Measurements from ENCODE around the gene KCNMB2.

The KCNMB2 gene

GRCh38 chr3:178498871-178499270 is 37.4 kb upstream of the KCNMB2 start:
- Histone ChIP-seq H3K4me3 (ENCODE audit: low read depth in 1 of 2, low read length in 2 of 2) (no peak overlapping the region), H3K9me3 (ENCODE audit: insufficient read depth, low read length, severe bottlenecking) (no peaks in the 10 kb centered on the region), H3K4me2 (ENCODE audit: insufficient read depth, low read length) (no peak overlapping the region), H3K27ac (ENCODE audit: low read length) (no peak overlapping the region), H3K79me2 (ENCODE audit: insufficient read depth, low read length) (no peaks in the 10 kb centered on the region), H3K4me1 (ENCODE audit: insufficient read depth, low read length) (no peaks in the 10 kb centered on the region), H2AFZ (ENCODE audit: low read depth, low read length) (no peak overlapping the region), H4K20me1 (ENCODE audit: insufficient read depth, low read length) (no peaks in the 10 kb centered on the region), H3K9ac (ENCODE audit: low read depth, low read length) (no peak overlapping the region), H3K27me3 (ENCODE audit: insufficient read depth, low read length, poor library complexity) (no peaks in the 10 kb centered on the region), H3K36me3 (ENCODE audit: insufficient read depth, low read length) (no peaks in the 10 kb centered on the region)
- DNase-seq (no peak), ATAC-seq (ENCODE audit: insufficient read depth, low read depth) (no peak)
- TF ChIP-seq, protein P1, sequence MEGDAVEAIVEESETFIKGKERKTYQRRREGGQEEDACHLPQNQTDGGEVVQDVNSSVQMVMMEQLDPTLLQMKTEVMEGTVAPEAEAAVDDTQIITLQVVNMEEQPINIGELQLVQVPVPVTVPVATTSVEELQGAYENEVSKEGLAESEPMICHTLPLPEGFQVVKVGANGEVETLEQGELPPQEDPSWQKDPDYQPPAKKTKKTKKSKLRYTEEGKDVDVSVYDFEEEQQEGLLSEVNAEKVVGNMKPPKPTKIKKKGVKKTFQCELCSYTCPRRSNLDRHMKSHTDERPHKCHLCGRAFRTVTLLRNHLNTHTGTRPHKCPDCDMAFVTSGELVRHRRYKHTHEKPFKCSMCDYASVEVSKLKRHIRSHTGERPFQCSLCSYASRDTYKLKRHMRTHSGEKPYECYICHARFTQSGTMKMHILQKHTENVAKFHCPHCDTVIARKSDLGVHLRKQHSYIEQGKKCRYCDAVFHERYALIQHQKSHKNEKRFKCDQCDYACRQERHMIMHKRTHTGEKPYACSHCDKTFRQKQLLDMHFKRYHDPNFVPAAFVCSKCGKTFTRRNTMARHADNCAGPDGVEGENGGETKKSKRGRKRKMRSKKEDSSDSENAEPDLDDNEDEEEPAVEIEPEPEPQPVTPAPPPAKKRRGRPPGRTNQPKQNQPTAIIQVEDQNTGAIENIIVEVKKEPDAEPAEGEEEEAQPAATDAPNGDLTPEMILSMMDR (IDR thresholded peaks at IDR 0.05; ENCODE audit: borderline replicate concordance, extremely low read depth, low read length, poor library complexity, severe bottlenecking) = no peak
- TF ChIP-seq EZH2 (IDR thresholded peaks at IDR 0.05; ENCODE audit: borderline replicate concordance, low read depth, low read length, severe bottlenecking) = no peak

GRCh38 chr3:178500631-178501030 is 35.6 kb upstream of the KCNMB2 start:
- no peak overlapping the region for H2AFZ ChIP-seq (ENCODE audit: low read depth, low read length)
- ATAC-seq (ENCODE audit: insufficient read depth, low read depth) (no peak), DNase-seq (no peak)
- H3K79me2 ChIP-seq (ENCODE audit: insufficient read depth, low read length) = no peaks in the 10 kb centered on the region
- no peaks in the 10 kb centered on the region for H3K27me3 ChIP-seq (ENCODE audit: insufficient read depth, low read length, poor library complexity)
- H3K36me3 ChIP-seq (ENCODE audit: insufficient read depth, low read length) = no peaks in the 10 kb centered on the region
- no peaks in the 10 kb centered on the region for H3K9me3 ChIP-seq (ENCODE audit: insufficient read depth, low read length, severe bottlenecking)
- no peak overlapping the region for H3K4me2 ChIP-seq (ENCODE audit: insufficient read depth, low read length)
- H3K4me1 ChIP-seq (ENCODE audit: insufficient read depth, low read length) = no peaks in the 10 kb centered on the region
- no peak for TF ChIP-seq EZH2 (IDR thresholded peaks at IDR 0.05; ENCODE audit: borderline replicate concordance, low read depth, low read length, severe bottlenecking)
- TF ChIP-seq, protein P1 (IDR thresholded peaks at IDR 0.05; ENCODE audit: borderline replicate concordance, extremely low read depth, low read length, poor library complexity, severe bottlenecking) = no peak
- no peak overlapping the region for H3K4me3 ChIP-seq (ENCODE audit: low read depth in 1 of 2, low read length in 2 of 2)
- no peak overlapping the region for H3K27ac ChIP-seq (ENCODE audit: low read length)
- no peaks in the 10 kb centered on the region for H4K20me1 ChIP-seq (ENCODE audit: insufficient read depth, low read length)
- H3K9ac ChIP-seq (ENCODE audit: low read depth, low read length) = no peak overlapping the region

- Histone ChIP-seq H3K27ac (ENCODE audit: low read length) (no peak overlapping the region), H2AFZ (ENCODE audit: low read depth, low read length) (no peak overlapping the region), H3K9me3 (ENCODE audit: insufficient read depth, low read length, severe bottlenecking) (no peaks in the 10 kb centered on the region), H3K27me3 (ENCODE audit: insufficient read depth, low read length, poor library complexity) (no peaks in the 10 kb centered on the region), H3K79me2 (ENCODE audit: insufficient read depth, low read length) (no peaks in the 10 kb centered on the region), H3K4me1 (ENCODE audit: insufficient read depth, low read length) (no peaks in the 10 kb centered on the region), H4K20me1 (ENCODE audit: insufficient read depth, low read length) (no peaks in the 10 kb centered on the region), H3K4me3 (ENCODE audit: low read depth in 1 of 2, low read length in 2 of 2) (no peak overlapping the region), H3K4me2 (ENCODE audit: insufficient read depth, low read length) (no peak overlapping the region), H3K36me3 (ENCODE audit: insufficient read depth, low read length) (no peaks in the 10 kb centered on the region), H3K9ac (ENCODE audit: low read depth, low read length) (no peak overlapping the region)
- TF ChIP-seq EZH2 (IDR thresholded peaks at IDR 0.05; ENCODE audit: borderline replicate concordance, low read depth, low read length, severe bottlenecking) = no peak
- TF ChIP-seq, protein P1 (IDR thresholded peaks at IDR 0.05; ENCODE audit: borderline replicate concordance, extremely low read depth, low read length, poor library complexity, severe bottlenecking) = no peak
- ATAC-seq (ENCODE audit: insufficient read depth, low read depth) = no peak
- no peak for DNase-seq
These were observed 32.1 kb upstream of the KCNMB2 start for GRCh38 chr3:178504128-178504527.

DNA sequence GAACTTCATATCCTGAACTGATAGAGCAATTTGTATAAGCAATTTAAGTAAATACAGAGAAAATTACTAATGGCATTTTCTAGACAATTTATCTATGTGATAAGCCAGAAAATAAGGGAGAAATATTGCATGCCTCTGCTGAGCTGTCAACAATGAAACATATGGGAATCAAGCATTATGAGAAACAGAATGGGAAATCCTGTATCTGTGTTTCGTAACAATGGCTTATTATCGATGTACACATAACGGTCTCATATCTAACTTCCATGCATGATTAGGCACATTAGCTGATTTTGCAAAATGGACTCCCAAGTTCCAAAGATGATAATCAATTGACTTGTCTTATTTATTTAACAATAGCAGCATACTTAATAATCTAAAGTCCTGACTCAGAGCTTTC is 30.4 kb upstream of the KCNMB2 start:
- H3K27me3 ChIP-seq (ENCODE audit: insufficient read depth, low read length, poor library complexity) = no peaks in the 10 kb centered on the region
- no peaks in the 10 kb centered on the region for H3K79me2 ChIP-seq (ENCODE audit: insufficient read depth, low read length)
- no peak overlapping the region for H3K27ac ChIP-seq (ENCODE audit: low read length)
- no peak overlapping the region for H3K9ac ChIP-seq (ENCODE audit: low read depth, low read length)
- no peak overlapping the region for H3K4me3 ChIP-seq (ENCODE audit: low read depth in 1 of 2, low read length in 2 of 2)
- H3K4me2 ChIP-seq (ENCODE audit: insufficient read depth, low read length) = no peak overlapping the region
- H3K36me3 ChIP-seq (ENCODE audit: insufficient read depth, low read length) = no peaks in the 10 kb centered on the region
- H3K9me3 ChIP-seq (ENCODE audit: insufficient read depth, low read length, severe bottlenecking) = no peaks in the 10 kb centered on the region
- H4K20me1 ChIP-seq (ENCODE audit: insufficient read depth, low read length) = no peaks in the 10 kb centered on the region
- ATAC-seq (ENCODE audit: insufficient read depth, low read depth) = no peak
- TF ChIP-seq EZH2 (IDR thresholded peaks at IDR 0.05; ENCODE audit: borderline replicate concordance, low read depth, low read length, severe bottlenecking) = no peak
- H3K4me1 ChIP-seq (ENCODE audit: insufficient read depth, low read length) = no peaks in the 10 kb centered on the region
- DNase-seq = no peak
- no peak overlapping the region for H2AFZ ChIP-seq (ENCODE audit: low read depth, low read length)

Data from DND-41 (cell line).